IMR-90 (cell line): ENCODE data around the gene MICU1. TPM values are rescaled to one million over a fixed set of nuclear protein-coding genes. Genes with fewer than 3 reads are reported as not detected.

Experiments used
- ATAC-seq: fragments of 200-7000 bp; cut with Tn5 transposase; 2 replicates; pipeline ENCODE4 v1.9.1; 2020; ENCODE audit warnings: low read depth, mild to moderate bottlenecking, moderate library complexity
- BruUV-seq: library from RNA; stranded (reverse); fragments of 400-500 nt; replicated peaks from 2 replicates; lab custom pipeline; 2021; lab: Mats Ljungman, UMichigan
- CTCF ChIA-PET: fragments of 300-600 bp; formaldehyde crosslinking; extraction: SDS; loops from one replicate; lab custom pipeline; 2021; ENCODE audit warnings: antibody characterized with exemption; lab: Yijun Ruan, JAX
- POLR2A ChIA-PET: fragments of 300-600 bp; sonication (Branson Sonifier 250); formaldehyde crosslinking; loops from one replicate; lab custom pipeline; 2022; ENCODE audit warnings: antibody characterized with exemption; ENCODE audit not compliant: unreplicated experiment; lab: Charles Lee
- DNase-seq: peaks from one replicate; pipeline ENCODE4 v3.0.0; 2013
- H2AFZ ChIP-seq: replicated peaks from 2 replicates; pipeline ENCODE3; 2013; ENCODE audit warnings: low read length, mild to moderate bottlenecking; ENCODE audit not compliant: poor library complexity
- H2AK5ac ChIP-seq: 2 replicates; pipeline ENCODE4 v1.6.1; 2013; ENCODE audit warnings: low read depth, low read length, inconsistent platforms
- H2AK9ac ChIP-seq: replicated peaks from 2 replicates; pipeline ENCODE3; 2013; ENCODE audit warnings: mild to moderate bottlenecking, low read depth, low read length, moderate library complexity; ENCODE audit not compliant: poor library complexity
- H2BK120ac ChIP-seq: 2 replicates; pipeline ENCODE4 v1.6.1; 2013; ENCODE audit warnings: low read depth, low read length, inconsistent platforms
- H2BK15ac ChIP-seq: 3 replicates; pipeline ENCODE4 v1.6.1; 2013; ENCODE audit warnings: low read depth, low read length, inconsistent platforms
- H2BK20ac ChIP-seq: 2 replicates; pipeline ENCODE4 v1.6.1; 2013; ENCODE audit warnings: low read depth, mild to moderate bottlenecking, inconsistent platforms, low read length, moderate library complexity
- H2BK5ac ChIP-seq: 2 replicates; pipeline ENCODE4 v1.6.1; 2013; ENCODE audit warnings: mild to moderate bottlenecking, low read depth, low read length, inconsistent platforms; ENCODE audit not compliant: poor library complexity, severe bottlenecking
- H3K14ac ChIP-seq: replicated peaks from 2 replicates; pipeline ENCODE4 v1.6.1; 2013; ENCODE audit warnings: low read depth, low read length, inconsistent platforms
- H3K18ac ChIP-seq: 2 replicates; pipeline ENCODE4 v1.6.1; 2013; ENCODE audit warnings: low read depth, low read length, control low read depth
- H3K23ac ChIP-seq: 2 replicates; pipeline ENCODE4 v1.6.1; 2013; ENCODE audit warnings: low read depth, low read length, inconsistent platforms
- H3K27ac ChIP-seq: 2 replicates; pipeline ENCODE4 v1.5.1; 2013; ENCODE audit warnings: mild to moderate bottlenecking, control low read depth, low read length; ENCODE audit not compliant: insufficient read depth
- H3K27me3 ChIP-seq: 2 replicates; pipeline ENCODE4 v1.6.1; 2013; ENCODE audit warnings: low read length; ENCODE audit not compliant: control insufficient read depth, insufficient read depth
- H3K36me3 ChIP-seq: 2 replicates; pipeline ENCODE4 v1.6.1; 2013; ENCODE audit warnings: low read length, mixed read lengths; ENCODE audit not compliant: control insufficient read depth, insufficient read depth
- H3K4ac ChIP-seq: 2 replicates; pipeline ENCODE4 v1.6.1; 2013; ENCODE audit warnings: low read depth, low read length, inconsistent platforms
- H3K4me1 ChIP-seq: 2 replicates; pipeline ENCODE4 v1.6.1; 2013; ENCODE audit warnings: low read length, mixed read lengths; ENCODE audit not compliant: control insufficient read depth, insufficient read depth
- H3K4me2 ChIP-seq: 2 replicates; pipeline ENCODE4 v1.6.1; 2013; ENCODE audit warnings: low read depth, mild to moderate bottlenecking, control low read depth, low read length, moderate library complexity
- H3K4me3 ChIP-seq: 2 replicates; pipeline ENCODE4 v1.5.1; 2013; ENCODE audit warnings: low read depth, mild to moderate bottlenecking, control low read depth, low read length, moderate library complexity; ENCODE audit not compliant: insufficient read depth
- H3K56ac ChIP-seq: 2 replicates; pipeline ENCODE4 v1.6.1; 2013; ENCODE audit warnings: low read length, inconsistent platforms; ENCODE audit not compliant: insufficient read depth; ENCODE audit errors: extremely low read depth
- H3K79me1 ChIP-seq, 2 experiments: 2 replicates each; pipeline ENCODE4 v1.6.1; 2013; ENCODE audit warnings: low read length in 2 of 2, inconsistent platforms in 1 of 2, low read depth in 1 of 2
- H3K9ac ChIP-seq: 2 replicates; pipeline ENCODE4 v1.6.1; 2013; ENCODE audit warnings: low read depth, low read length, control low read depth
- H3K9me1 ChIP-seq: 2 replicates; pipeline ENCODE4 v1.6.1; 2013; ENCODE audit warnings: low read length, inconsistent platforms; ENCODE audit not compliant: insufficient read depth
- H3K9me3 ChIP-seq: 2 replicates; pipeline ENCODE4 v1.6.1; 2013; ENCODE audit warnings: low read length; ENCODE audit not compliant: control insufficient read depth, insufficient read depth
- H4K20me1 ChIP-seq: 2 replicates; pipeline ENCODE4 v1.6.1; 2013; ENCODE audit warnings: low read length, inconsistent platforms; ENCODE audit not compliant: insufficient read depth
- H4K5ac ChIP-seq: 2 replicates; pipeline ENCODE4 v1.6.1; 2013; ENCODE audit warnings: mild to moderate bottlenecking, low read depth, low read length, control low read depth
- H4K8ac ChIP-seq, 2 experiments: 2 replicates each; pipeline ENCODE4 v1.6.1; 2013; ENCODE audit warnings: low read depth in 2 of 2, low read length in 2 of 2, control low read depth in 1 of 2, inconsistent platforms in 1 of 2
- H4K91ac ChIP-seq: 2 replicates; pipeline ENCODE4 v1.6.1; 2013; ENCODE audit warnings: low read depth, low read length, inconsistent platforms; ENCODE audit not compliant: insufficient read depth
- CHD1 ChIP-seq: IDR thresholded peaks from 2 replicates; pipeline ENCODE4 v1.6.1; 2012; ENCODE audit warnings: low read depth, low read length, improper control_type of control experiment
- CTCF ChIP-seq: conservative IDR thresholded peaks from 2 replicates; pipeline ENCODE4 v1.5.1; 2012; ENCODE audit warnings: mild to moderate bottlenecking, low read depth, low read length, improper control_type of control experiment
- MAZ ChIP-seq: IDR thresholded peaks from 2 replicates; pipeline ENCODE4 v1.6.1; 2012; ENCODE audit warnings: low read depth, mild to moderate bottlenecking, low read length, improper control_type of control experiment, moderate library complexity, borderline replicate concordance
- WGBS, 2 experiments: methylation state at CpG; one replicate each; pipeline versions ENCODE4 v1.1.5 to v1.1.7; 2013; ENCODE audit warnings: missing lambda C conversion rate in 2 of 2; ENCODE audit not compliant: insufficient read length in 1 of 2; ENCODE audit errors: extremely low coverage in 2 of 2; 5-methylcytosine and 5-hydroxymethylcytosine counted together
- dilution Hi-C: fragments of 300-500 bp; cut with HindIII; formaldehyde crosslinking; loops from one replicate; pipeline ENCODE4 v1.14.3; 2018; ENCODE audit warnings: low sequenced_read_pairs; ENCODE audit not compliant: unreplicated experiment
- in situ Hi-C: fragments of 300-500 bp; cut with MboI; formaldehyde crosslinking; loops from 3 replicates; pipeline ENCODE4 v1.14.3; 2019; ENCODE audit warnings: low sequenced_read_pairs, inconsistent platforms, mixed read lengths
- intact Hi-C: fragments of 100-400 bp; cut with micrococcal nuclease; formaldehyde crosslinking; loops from 2 replicates; pipeline ENCODE4 v1.10.0; 2022
- polyA plus RNA-seq, 3 experiments: library from polyadenylated mRNA; depleted of rRNA; stranded (reverse); fragments of >200 nt; gene quantifications; 2 replicates each; pipeline ENCODE4 v1.2.3, GENCODE V29; 2012; ENCODE audit warnings: low replicate concordance in 1 of 3
- total RNA-seq: library from RNA; depleted of rRNA; stranded (reverse); fragments of >200 nt; gene quantifications from 2 replicates; pipeline ENCODE4 v1.2.3, GENCODE V29; 2012

Gene MICU1
- total and polyA plus RNA-seq, 2 of the 4 experiments (the other 2 are of a cell fraction) = 43.6 to 44.7 TPM

- no peak overlapping the region for H3K14ac ChIP-seq
- H3K36me3 ChIP-seq = no peaks in the 10 kb centered on the region
- no peak overlapping the region for H2BK120ac ChIP-seq
- H2BK5ac ChIP-seq = no peak overlapping the region
- H3K9me3 ChIP-seq = no peaks in the 10 kb centered on the region
- no peak overlapping the region for H2BK20ac ChIP-seq
- H4K91ac ChIP-seq = no peak overlapping the region
- H3K23ac ChIP-seq = no peak overlapping the region
- POLR2A ChIA-PET = interaction anchor here (0.5 kb wide), 1 partner anchor 63 kb away, joined by 4 read pairs; no protein-coding TSS in a partner anchor
- H3K27me3 ChIP-seq = no peaks in the 10 kb centered on the region
- no peaks in the 10 kb centered on the region for H3K4me1 ChIP-seq
- H3K79me1 ChIP-seq = no peaks in the 10 kb centered on the region
- no peak overlapping the region for H3K56ac ChIP-seq
- in situ Hi-C loops (no loop called here), intact Hi-C loops (no loop called here), dilution Hi-C loops (no loop called here)
- H4K8ac ChIP-seq = no peak overlapping the region
- no peak for TF ChIP-seq CHD1
- no peak for TF ChIP-seq MAZ
- TF ChIP-seq CTCF = no peak
- no peak overlapping the region for H4K5ac ChIP-seq
- no peak overlapping the region for H3K4me3 ChIP-seq
- DNase-seq = no peak
- no peak overlapping the region for H3K4ac ChIP-seq
- H3K9ac ChIP-seq = no peak overlapping the region
- no peak for ATAC-seq
- no peak overlapping the region for H2BK15ac ChIP-seq
- H3K4me2 ChIP-seq = no peak overlapping the region
- no peaks in the 10 kb centered on the region for H4K20me1 ChIP-seq
- CTCF ChIA-PET = no interaction called here
- WGBS, 2 experiments = 76% methylated on average over 2 of the region's 5 CpGs; no CpG with 5 or more reads in 1 of the 2 experiments
- no peak overlapping the region for H2AFZ ChIP-seq
- H2AK5ac ChIP-seq = no peak overlapping the region
- no peak overlapping the region for H3K27ac ChIP-seq
- no peak overlapping the region for H3K18ac ChIP-seq
- no TSS peak for BruUV-seq
- no peak overlapping the region for H2AK9ac ChIP-seq
- 0 out of 2 replicates have a peak, but pooled peaks cover 5% of the 10 kb centered on the region for H3K9me1 ChIP-seq
These were observed 13.6 kb upstream of the MICU1 start for GRCh38 chr10:72639441-72639873.
